A673 (cell line): Measurements from ENCODE around the gene ATPAF2.

ENCODE experiments used
- CTCF ChIP-seq: fragments of 300-800, 200-600 bp; sonication (generic); conservative IDR thresholded peaks from 2 replicates; pipeline ENCODE4 v1.5.1; 2017; ENCODE audit warnings: low read depth, mild to moderate bottlenecking, antibody characterized with exemption, low read length, moderate library complexity, mixed read lengths
- EZH2 ChIP-seq: fragments of 200-600 bp; sonication (generic); IDR thresholded peaks from 2 replicates; pipeline ENCODE4 v1.6.1; 2017; ENCODE audit warnings: borderline replicate concordance, low read depth, mild to moderate bottlenecking, mixed read lengths, antibody characterized with exemption, low read length; ENCODE audit not compliant: poor library complexity, severe bottlenecking

- TF ChIP-seq EZH2 (no peak), CTCF (no peak)
Observed at GRCh38 chr17:18015593-18015992, 23.4 kb downstream of the ATPAF2 start.
